Measurements from ENCODE around the gene SLC49A4.

The SLC49A4 gene

DNA sequence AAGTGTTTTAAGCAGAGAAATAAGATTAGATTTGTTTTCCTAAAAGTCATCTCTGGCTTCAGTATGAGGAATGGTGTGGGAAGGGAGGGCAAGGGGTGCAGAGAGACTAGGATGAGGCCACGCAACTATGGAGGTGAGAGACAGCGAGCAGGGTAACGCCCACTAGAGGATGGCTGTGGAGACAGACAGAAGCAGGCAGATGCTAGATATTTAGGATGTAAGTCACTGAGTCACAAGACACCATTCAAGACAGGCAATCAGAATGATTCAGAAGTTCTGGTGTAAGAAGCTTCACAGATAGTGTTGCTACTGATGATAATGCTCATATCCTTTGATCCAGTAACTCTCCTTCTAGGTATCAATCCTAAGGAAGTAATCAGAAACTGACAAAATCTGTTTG is 20.3 kb upstream of the SLC49A4 start:
- no peak for DNase-seq (ENCODE audit: extremely low read depth, low read depth)
- TF ChIP-seq CTCF (IDR thresholded peaks at IDR 0.05; ENCODE audit: low read depth, low read length), result no peak

- TF ChIP-seq CTCF (IDR thresholded peaks at IDR 0.05; ENCODE audit: low read depth, low read length), result no peak
These were observed 18.0 kb upstream of the SLC49A4 start for GRCh38 chr3:122776675-122777468.

GRCh38 chr3:122777563-122777962 is 17.3 kb upstream of the SLC49A4 start:
- TF ChIP-seq CTCF (IDR thresholded peaks at IDR 0.05; ENCODE audit: low read depth, low read length), result no peak
- DNase-seq (ENCODE audit: extremely low read depth, low read depth), result no peak

More at GRCh38 chr3:122776675-122777468, 18.0 kb upstream of the SLC49A4 start:
- DNase-seq (ENCODE audit: extremely low read depth, low read depth), result no peak

DNA sequence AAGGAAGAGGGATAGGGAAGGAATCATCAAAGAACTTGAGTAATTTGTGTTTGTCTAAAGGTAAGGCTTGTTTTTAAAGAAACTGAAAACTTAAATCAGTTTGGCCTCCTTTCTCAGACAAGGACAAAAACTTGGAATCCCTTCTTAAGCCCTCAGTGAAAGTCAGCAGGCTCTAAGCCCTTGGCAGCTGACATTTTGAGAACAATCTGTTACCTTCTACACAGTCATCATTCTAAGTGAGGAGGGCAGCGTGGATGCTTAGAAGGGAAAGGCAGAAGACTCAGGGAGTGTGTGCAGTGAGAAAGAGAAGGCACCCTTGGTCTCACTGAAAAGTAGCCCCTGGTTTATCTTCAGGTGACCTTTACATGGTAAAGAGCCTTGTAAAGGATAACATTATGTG is 12.1 kb upstream of the SLC49A4 start:
- TF ChIP-seq CTCF (IDR thresholded peaks at IDR 0.05; ENCODE audit: low read depth, low read length), result no peak
- no peak for DNase-seq (ENCODE audit: extremely low read depth, low read depth)

DNA sequence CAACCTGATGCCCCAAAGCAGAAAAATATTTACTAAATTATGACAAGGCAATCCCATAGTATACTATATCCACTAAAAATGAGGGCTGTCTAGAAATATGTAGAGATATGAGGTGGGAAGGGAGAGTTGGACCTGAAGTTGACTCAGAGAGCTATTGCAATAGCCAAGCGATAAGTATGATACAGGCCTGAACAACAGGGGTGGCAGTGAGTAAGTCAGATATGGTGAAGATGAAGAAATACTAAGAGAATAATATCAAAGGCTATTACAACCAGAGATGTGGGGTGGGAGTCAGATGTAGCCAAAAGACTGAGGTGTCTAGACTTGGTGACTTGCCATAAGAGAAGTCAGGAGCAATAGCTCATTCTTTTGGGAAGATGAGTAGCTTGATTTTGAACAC is 10.4 kb upstream of the SLC49A4 start:
- DNase-seq (ENCODE audit: extremely low read depth, low read depth), result no peak
- TF ChIP-seq CTCF (IDR thresholded peaks at IDR 0.05; ENCODE audit: low read depth, low read length), result no peak

- TF ChIP-seq CTCF (IDR thresholded peaks at IDR 0.05; ENCODE audit: low read depth, low read length), result no peak
- DNase-seq (ENCODE audit: extremely low read depth, low read depth), result no peak
These were observed 9.6 kb upstream of the SLC49A4 start for GRCh38 chr3:122785231-122785630.

- TF ChIP-seq CTCF (IDR thresholded peaks at IDR 0.05; ENCODE audit: low read depth, low read length), result no peak
- no peak for DNase-seq (ENCODE audit: extremely low read depth, low read depth)
These were observed 8.8 kb upstream of the SLC49A4 start for GRCh38 chr3:122786066-122786465.
